ENCODE results near the gene OR10H2.
"Not testable (repeated sequence)": the region's sequence is repeated elsewhere in the genome, so short reads cannot be mapped to it uniquely, and the experiment has no call there.

The OR10H2 gene

DNA sequence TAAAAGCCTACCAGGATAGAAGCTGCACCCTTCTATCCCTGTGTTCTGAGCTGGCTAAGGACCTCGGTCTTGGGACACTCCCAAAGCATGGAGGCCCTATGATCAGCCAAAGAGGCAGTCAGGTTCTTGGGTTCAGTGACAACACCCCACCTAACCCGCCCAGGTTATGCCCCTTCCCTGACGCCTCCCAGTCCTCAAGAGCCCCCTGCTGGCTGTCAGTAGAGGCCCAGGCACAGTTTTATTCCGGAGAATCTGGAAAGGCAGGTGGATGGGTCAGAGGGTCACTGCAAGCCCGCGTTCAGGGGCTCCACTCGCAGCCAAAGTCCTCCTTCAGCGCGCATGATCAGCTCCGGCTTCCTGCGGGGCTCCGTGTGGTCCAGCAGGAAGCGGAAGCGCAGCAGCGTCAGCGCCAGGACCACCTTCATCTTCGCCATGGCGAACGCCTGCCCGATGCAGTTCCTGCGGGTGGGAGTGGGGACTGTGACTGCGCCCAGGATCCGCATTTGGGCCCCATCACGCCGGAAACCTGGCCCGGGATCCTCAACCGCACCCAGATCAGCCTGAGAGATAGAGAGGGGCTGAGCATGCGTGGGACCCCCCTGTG, 32.2 kb downstream of the OR10H2 start:
- DNase-seq (ENCODE audit: low read depth, low spot score): no peak

DNA sequence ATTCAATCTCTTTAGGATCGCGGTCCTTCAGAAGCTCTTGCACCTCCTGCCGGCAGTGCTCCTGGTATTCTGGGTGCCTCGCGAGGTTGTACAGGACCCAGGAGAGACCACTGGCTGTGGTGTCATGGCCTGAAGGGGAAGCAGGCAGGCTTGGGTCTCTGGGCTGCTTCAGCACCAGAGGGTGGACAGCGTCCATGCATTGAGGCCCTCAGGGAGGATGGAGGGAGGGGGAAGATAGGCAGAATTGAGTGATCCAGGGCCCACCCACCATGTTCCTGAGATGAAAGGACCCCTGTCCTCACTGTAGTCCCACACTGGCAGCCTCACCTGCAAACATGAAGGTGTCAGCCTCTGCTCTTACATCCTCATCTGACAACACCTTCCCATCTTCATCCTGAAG, 41.8 kb downstream of the OR10H2 start:
- DNase-seq (ENCODE audit: low read depth, low spot score): no peak

- DNase-seq (ENCODE audit: low read depth, low spot score): not testable (repeated sequence)
Measured at GRCh38 chr19:15774159-15774558, 46.3 kb downstream of the OR10H2 start.

DNA sequence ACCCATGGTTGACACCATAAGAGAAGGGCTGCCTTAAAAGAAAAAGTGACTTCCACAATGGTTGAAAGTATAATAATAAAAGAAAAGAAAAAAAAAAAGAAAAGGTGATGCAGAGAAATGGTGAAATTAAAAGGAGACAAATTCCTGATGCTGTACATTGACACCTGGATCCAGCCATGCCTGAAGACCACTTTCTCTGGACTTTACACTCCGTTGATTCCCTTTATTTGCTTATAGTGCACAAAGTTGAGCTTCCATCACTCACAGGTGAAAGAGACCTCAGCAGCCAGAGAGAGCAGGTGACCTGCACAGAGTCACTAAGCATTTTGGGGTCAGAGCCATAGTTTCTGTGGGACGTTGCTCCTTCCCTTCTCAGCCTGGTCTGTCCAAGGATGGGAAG, 47.4 kb downstream of the OR10H2 start:
- DNase-seq (ENCODE audit: low read depth, low spot score): no peak

DNA sequence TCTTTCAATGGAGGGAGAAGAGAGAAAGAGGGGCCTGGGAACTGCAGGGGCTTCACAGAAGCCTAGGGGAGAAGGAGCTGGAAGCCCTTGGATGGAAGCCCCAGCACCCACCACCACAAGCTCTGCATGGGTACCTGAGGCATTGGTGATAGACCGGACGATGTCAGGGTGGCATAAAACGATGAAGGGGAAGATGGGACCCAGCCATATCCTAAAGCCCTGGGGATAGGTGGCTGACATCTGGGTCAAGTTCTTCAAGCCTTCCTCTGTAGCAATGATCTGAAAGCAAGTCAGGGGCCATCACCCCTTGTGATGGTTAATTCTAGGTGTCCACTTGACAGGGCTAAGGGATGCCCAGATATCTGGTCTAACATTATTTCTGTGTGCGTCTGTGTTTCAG, 48.4 kb downstream of the OR10H2 start:
- no peak for DNase-seq (ENCODE audit: low read depth, low spot score)

GRCh38 chr19:15776991-15777970, 49.5 kb downstream of the OR10H2 start:
- no peak for DNase-seq (ENCODE audit: low read depth, low spot score)

All from activated CD4-positive, CD25-positive, alpha-beta regulatory T cell treated with anti-CD3 and anti-CD28 coated beads, Interleukin-2, amount 50 U/mL, for 16 hours (primary cell).